GM21528 (cell line): Measurements from ENCODE around the gene KCNJ6.
"Not testable (repeated sequence)": the region's sequence is repeated elsewhere in the genome, so short reads cannot be mapped to it uniquely, and the experiment has no call there.

Experiments
- ATAC-seq: cut with Tn5 transposase; IDR thresholded peaks from one replicate; pipeline ENCODE4 v1.9.1; 2021; ENCODE audit warnings: mild to moderate bottlenecking, moderate library complexity; ENCODE audit not compliant: unreplicated experiment, low FRiP score

The KCNJ6 gene

DNA sequence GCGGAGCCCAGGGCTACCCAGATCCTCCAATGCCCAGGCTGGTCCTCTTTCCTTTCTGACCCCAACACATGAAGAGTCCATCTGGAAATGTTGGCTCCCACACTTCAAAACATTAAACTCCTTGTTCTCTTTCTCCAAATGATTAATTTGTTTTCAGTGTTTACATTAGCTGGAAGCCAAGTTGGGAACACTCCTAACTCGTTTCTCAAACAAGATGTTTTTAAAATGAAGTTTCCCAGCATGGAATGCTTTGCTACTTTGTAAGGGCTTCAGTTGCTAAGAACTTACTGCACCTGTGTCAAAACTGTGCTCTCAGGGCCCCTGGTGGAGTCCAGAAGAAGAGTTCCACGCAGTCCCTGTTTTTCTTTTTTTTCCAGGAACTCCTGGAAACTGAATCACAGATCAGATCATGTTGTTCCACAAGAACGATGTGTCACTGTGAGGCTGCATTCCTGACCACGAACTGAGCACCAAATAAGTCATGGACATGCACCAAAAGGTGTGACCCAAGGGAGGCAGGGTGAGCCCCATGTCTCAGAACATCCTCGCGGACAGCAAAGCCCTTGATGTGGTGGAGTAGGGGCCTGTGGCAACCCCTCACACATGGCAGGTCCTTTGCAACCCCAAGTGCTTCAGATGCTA is 257.3 kb downstream of the KCNJ6 start:
- ATAC-seq = no peak

DNA sequence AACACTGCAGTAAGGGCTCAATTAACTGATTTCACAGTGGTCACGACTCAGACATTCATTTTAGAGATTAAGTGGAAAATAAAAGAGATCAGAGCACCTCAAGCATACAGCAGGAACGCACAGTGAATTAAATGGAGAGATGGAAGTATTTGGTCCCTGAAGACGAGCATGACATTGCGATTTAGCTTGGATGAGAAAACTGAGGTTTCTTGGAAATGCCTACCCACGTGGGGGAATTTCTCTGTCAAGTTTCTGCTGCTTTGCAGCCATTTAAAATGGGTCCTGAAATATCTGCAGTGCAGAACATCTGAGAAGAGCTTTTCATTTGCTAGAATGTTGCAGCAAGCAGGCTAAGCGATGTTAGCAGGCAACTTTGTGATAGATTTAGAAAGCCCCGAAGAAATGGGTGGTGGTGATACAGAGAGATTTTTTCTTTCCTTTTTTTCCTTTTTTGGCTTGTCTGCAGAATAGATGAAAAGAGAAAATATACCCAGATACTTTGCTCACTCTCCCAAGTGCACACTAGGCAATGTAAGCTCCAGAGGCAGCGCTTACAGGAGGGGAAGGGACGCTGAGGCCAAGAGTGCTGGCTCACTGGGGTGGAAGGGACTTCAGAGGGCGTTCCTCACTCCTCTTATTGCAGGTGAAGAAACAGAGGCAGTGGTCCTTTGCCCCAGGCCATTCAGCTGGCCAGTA is 258.0 kb downstream of the KCNJ6 start:
- no peak for ATAC-seq

DNA sequence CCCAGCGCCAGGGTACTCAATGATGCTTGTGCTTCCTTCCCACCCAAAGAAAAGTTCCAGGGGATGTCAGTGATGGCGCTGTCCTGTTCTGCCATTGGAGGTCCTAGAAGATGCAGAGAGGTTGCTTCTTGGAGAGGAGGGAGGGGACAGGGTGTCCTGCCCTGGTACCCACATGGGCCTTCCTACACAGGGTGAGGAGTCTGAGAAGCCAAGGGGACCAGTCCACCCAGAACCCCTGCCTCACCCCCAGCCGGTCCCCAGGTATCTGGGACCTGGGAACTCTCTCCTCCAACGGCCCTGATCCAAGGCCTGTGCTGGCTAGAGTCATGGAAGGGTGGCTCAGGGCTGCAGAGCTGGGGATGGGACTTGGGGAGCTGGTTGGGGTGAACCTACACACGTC is 259.4 kb downstream of the KCNJ6 start:
- ATAC-seq = no peak

DNA sequence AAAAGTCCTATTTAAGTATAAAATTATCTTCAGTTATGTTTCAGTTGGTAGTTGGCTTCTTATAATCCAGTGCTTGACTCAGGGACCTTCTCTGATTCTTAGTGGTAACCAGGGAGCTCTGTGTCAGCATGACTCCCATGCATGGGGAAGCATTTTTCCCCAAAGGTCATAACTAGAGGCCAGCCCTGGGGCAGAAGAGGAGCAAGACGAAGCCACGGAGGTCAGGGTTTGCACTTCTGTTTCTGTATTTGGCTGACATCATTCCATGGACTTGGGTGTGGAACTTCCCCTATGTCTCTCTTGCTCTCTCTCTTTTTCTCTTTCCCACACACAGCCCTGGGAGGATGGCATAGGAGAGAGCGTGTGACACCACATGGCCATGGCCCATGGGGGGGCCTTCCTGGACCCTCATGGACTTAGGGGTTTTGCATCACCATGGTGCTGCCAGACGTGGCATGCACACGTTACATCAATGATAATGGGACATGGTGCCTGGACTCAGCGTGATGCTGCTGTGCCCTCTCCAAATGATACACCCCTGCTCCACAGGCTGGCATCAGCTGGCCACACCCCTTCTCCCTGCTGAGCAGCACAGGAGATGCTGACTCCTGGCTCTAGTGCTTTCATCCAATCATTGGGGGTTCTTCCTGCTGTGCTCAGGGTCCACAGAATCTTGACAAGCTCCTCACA is 260.5 kb downstream of the KCNJ6 start:
- no peak for ATAC-seq

DNA sequence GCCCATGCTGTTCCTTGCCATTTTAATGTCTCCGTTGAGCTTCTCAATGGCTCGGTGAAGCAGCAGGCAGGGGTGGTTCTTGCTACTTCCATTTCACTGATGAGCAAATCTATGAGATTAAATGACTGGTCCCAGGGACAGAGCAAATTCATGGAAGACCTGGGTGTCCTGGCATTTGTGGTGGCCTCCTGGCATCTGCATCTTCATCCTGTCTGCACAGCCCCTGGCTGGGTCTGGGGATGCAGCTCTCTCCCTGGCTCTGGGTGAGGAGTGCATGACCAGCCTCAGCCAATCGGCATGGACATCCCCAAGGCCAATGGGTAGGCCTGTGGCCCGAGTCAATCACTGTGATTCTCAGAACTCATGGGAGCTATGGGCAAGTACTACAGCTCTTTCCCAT is 261.7 kb downstream of the KCNJ6 start:
- ATAC-seq = no peak

DNA sequence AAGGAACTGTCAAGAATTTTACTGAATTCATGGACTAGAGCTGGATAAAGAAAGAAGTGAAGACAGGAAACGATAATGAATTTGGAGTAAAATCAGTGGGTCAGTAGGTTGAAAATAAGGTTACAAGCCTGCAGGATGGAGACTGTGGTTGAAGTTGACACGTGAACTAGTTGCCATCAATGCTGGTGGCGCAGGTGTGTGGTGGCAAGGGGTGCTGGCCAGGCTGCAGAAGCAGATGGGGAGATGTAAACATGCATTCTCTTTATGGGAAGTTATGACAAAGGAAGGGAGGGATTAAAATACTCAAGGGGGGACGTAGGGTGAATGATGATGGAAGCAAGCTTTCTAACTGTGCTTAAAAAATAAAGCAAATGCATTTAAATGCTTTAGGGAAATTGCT is 263.1 kb downstream of the KCNJ6 start:
- ATAC-seq = no peak

DNA sequence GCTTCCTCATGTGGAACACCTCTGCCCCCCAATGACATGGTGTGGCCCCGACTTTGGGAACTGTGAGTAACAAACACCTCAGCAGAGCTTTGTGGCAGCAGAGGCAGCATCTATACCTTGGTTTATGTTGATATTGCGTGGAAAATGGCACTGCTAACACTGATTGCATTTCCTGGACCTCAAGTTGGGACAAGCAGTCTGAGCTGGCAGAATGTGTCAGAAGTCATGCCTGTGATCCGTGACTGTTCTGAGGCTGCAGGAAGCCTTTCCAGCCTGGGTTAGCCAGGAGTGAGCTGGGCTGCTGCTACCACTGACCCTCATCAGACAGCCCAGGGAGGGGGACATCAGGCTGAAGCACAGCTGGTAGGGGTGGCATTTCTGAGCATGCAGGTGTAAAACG is 268.5 kb downstream of the KCNJ6 start:
- ATAC-seq = no peak

DNA sequence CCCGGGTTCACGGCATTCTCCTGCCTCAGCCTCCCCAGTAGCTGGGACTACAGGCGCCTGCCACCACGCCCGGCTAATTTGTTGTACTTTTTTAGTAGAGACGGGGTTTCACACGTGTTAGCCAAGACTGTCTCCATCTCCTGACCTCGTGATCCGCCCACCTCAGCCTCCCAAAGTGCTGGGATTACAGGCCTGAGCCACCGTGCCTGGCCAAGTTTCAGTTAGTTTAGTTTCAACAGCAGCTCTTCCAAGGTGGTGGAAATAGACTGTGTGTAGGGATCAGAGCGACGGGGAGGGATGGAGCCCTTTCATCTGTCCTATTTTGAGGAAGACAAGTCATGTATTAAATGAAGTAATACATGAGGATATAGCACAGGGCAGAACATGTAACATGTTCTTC is 269.5 kb downstream of the KCNJ6 start:
- ATAC-seq = not testable (repeated sequence)

DNA sequence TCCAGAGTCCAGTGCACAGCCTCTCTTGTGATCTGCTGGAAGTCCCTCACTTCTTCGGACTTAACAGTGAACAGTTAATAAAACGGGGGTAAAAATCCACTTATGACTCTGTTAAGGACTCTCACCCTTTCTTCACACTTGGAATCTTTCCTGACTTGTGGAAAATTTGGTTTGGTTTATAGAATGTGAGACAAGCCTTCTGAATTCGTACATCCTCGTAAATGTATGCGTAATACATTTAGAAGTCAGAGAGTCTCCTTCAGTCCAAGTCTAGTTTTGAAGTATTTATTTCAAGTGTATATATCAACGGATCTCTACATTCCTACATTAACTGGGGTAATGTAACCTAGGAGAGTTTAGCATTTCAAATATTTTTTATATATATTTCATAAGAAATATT is 270.4 kb downstream of the KCNJ6 start:
- ATAC-seq = no peak

DNA sequence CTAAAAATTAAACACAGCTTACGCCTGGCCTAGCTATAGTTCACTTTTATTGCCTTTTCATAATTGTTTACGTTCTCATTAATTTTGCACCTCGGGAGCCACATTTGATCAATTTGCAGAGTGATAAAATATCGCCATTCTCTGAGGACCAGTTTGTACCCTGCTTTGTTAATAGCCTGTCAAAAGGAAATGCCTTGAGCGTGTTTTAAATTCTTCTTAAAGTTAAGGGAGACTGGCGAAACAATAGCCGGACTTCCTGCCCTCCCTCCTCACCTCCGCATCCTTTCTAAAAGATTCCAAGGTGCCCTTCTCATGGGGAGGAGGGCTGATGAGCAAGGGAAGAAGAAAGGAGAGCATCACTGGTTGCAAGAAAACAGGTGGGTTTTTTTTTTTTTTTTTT is 271.6 kb downstream of the KCNJ6 start:
- no peak for ATAC-seq

DNA sequence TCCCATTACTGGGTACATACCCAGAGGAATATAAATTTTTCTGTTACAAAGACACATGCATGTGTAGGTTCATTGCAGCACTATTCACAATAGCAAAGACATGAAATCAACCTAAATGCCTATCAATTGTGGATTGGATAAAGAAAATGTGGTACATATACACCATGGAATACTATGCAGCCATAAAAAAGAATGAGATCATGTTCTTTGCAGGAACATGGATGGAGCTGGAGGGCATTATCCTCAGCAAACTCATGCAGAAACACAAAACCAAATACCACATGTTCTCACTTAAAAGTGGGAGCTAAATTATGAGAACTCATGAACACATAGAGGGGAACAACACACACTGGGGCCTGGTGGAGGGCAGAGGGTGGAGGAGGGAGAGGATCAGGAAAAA is 272.4 kb downstream of the KCNJ6 start:
- ATAC-seq = not testable (repeated sequence)

DNA sequence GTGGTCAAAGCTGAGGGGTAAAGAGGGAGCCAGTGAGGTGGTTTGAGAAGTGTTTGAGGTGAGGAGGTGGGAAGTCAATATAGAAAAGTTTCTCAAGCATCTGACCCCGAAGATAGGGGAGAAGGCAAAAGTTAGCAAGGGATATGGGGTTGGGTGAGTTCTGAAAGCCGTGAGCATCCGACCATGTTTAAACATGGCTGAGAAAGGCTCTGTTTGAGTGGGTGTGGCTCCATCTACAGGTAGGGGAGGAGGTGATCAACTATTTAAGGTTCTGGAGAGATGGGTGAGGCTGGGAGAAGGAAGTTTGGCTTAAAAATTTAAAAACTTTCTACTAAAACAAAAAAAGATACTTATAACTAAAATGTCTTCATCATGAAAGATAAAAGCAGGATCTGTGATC is 273.8 kb downstream of the KCNJ6 start:
- no peak for ATAC-seq

DNA sequence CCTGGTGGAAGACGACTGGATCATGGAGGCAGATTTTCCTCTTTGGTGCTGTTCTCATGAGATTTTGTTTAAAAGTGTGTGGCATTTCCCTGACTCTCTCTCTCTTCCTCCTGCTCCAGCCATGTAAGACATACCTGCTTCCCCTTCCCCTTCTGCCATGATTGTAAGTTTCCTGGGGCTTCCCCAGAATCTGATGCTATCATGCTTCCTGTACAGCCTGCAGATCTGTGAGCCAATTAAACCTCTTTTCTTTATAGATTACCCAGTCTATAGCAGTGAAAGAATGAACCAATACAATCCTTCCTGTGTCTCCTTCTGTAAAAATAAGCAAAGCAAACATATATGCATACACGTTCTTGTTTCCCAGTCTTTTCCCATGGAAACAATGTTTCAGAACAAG is 276.5 kb downstream of the KCNJ6 start:
- no peak for ATAC-seq

DNA sequence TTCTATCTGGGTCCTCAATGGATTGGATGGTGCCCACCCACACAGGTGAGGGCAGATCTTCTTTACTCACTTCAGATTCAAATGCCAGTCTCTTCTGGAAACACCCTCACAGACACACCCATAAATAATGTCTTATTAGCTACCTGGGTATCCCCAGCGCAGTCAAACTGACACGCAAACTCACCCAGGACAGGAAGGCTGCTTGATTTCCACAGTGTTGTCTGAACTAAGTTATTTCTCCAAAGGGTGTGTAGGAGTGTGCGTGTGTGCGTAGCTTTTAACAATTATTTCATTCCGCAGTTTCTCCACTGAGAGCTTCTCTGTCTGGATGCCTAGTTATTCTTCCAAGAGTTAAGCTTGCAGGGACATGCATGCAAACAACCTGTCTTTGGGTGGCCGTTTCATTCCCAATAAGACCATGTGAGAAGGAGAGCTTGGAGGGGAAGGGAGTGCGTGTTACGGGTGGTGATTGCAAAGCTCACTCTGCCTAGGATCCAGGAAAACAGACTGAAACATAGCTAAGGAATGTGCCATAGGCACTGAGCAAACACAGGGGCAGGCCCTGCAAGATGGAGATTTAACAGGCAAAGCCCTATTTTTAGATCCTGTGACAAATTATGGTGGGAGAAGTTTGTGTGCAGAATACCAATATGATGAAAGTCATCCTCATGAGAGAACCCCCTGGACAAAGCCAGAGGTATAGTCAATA is 280.0 kb downstream of the KCNJ6 start:
- no peak for ATAC-seq

DNA sequence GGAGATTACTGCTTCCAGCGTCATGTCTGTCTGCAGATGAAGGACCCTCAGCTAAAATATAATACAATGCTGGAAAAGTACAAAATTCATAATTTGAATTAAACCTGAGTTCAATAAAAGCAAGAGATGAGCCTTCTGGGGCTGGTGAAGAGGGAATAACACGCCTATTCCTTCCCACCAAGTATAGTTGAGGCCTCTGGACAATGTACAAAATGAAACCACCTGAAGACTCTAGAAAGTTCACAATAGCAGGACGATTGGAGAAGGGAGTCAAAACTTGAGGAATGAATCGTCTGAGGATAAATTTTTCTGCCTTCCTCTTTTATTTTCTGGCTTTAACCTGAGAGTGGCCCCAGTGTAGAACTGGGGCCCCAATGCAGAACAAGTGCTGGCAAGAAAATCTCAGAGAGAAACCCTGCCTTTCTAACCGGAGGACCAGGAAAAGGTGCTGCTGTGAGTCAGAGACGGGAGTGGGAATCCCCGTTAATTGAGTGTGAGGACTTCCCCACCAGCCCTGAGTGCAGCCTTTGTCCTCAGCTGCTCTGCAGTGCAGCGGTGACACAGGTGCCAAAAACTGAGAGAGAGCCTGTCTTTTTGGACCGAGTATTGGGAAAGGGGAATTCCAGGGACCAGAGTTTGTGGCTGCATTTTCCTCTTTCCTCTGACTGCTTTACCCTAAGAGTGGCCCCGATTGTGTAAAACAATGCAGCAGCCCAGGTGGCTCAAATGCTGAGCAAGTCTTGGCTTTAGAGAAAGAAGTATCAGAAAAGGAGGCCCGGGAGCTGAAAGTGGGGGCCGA is 284.7 kb downstream of the KCNJ6 start:
- ATAC-seq = no peak

DNA sequence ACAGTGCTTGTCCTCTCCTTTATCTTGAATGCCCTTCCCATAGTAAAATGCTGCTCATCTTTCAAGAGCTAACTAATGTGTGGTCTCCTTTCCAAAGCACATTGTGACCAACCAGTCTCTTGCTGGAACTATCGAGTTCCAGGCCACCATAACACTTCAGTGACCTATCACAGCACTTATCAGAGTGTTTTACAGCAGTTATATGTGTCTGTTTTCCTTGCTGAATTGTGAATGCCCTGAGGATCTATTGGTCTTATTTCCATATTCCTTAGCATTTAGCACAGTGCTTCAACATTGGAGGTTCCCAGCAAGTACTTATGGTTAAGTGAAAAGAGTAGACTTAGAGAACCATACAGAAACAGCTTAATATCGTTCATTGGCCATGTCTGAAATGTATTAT is 285.4 kb downstream of the KCNJ6 start:
- no peak for ATAC-seq

DNA sequence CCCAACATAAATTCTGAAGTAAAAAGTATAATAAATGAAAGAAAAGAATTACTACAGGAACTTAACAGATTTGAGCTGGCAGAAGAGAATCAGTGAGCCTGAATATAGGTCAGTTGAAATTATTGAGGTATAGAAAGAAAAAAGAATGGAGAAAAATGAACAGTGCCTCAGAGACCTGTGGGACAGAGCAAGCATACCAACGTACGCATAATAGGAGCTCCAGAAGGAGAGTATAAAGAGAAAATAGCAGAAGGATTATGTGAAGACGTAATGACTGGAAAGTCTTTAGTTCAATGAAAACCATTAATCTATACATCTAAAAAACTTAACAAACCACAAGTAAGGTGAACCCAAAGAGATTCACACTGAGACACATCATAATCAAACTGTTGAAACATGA is 287.9 kb downstream of the KCNJ6 start:
- ATAC-seq = no peak

DNA sequence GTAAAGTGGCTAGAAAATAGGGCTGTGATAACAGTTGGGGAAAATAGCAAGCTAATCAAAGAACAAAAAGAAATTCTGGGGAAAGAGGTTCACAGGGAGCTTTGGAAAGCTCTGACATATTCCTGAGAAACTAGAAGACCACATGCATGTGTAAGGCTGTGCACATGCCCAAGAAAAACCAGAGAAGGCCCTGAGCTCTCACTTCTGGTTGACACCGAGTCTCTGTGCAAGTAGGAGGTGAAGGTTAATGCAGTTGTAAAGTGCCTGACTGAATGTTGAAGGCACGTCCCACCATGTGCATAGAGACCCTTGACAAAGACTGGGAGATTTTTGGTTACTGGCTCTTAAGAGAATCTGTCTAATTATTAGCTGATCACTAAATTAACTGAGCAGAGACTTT is 288.7 kb downstream of the KCNJ6 start:
- ATAC-seq = no peak

DNA sequence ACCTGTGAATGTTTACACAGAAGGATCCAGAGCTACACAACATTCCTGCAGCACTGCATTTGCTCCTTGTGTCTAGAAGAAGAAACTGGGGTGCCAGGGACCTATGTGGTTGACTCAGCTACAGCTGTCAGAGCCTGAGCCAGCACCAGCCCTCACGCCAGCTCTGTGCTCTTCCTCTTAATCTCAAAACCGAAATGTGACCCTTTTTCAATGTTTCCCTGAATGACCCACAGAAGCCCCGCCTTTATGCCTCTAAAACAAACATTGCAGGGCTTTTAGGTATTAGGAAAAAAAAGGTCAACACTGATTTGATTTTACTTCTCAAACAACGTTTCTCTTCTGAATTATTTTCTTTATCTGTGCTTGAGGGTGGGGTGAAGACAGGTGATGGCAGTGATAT is 289.2 kb downstream of the KCNJ6 start:
- no peak for ATAC-seq

DNA sequence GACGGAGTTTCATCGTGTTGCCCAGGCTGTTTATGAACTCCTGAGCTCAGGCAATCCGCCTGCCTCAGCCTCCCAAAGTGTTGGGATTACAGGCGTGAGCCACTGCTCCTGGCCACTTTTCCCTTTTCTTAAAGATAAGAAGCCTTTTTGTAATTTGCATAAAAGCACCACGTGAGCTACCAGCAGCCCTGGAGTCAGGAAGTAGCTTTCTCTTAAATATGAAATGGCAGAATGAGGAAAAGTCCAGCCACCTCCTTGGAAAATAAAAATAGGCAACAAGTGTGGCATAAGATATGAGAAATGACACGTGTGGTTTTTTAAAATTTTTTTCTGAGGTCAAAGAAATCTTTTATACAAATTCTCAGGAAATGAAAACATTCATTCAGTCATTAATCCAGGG is 289.9 kb downstream of the KCNJ6 start:
- no peak for ATAC-seq

DNA sequence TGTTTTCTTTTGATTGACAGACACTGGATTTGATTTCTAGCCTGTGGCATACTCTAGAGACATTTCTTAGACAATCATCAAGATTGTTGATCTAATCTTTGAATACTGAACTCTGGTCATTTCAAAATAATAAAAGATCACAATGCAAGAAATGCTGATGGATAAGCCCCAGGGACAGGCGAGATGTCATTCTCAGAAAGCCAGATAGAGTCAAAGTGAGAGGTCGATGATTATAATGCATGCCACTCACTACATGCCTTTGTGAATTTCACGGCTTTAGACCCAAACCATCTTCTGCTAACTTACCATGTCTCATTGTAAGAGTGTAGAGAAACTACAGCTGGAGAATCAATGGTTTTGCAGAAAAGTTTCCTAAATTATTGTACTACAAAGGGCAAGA is 292.6 kb downstream of the KCNJ6 start:
- ATAC-seq = no peak
